Endothelial cell of umbilical vein (primary cell): ENCODE measurements around the gene ARHGAP10. TPM values are rescaled to one million over a fixed set of nuclear protein-coding genes. Genes with fewer than 3 reads are reported as not detected.

Source experiments
- BruUV-seq: library from RNA; stranded (reverse); fragments of 400-500 nt; replicated peaks from 2 replicates; lab custom pipeline; 2021; lab: Mats Ljungman, UMichigan
- CTCF ChIA-PET: fragments of 300-600, 350-600 bp; sonication (Branson Sonifier 250); formaldehyde crosslinking; loops from one replicate; lab custom pipeline; 2021; ENCODE audit warnings: antibody characterized with exemption, inconsistent platforms; lab: Charles Lee
- POLR2A ChIA-PET: fragments of 300-600, 350-600 bp; sonication (Branson Sonifier 250); formaldehyde crosslinking; loops from one replicate; lab custom pipeline; 2021; ENCODE audit warnings: antibody characterized with exemption, inconsistent platforms; lab: Charles Lee
- DNase-seq: peaks from one replicate; pipeline ENCODE4 v3.0.0-alpha.2; 2011; ENCODE audit warnings: low read depth, low spot score
- FAIRE-seq: peaks from 2 replicates; lab custom pipeline; 2011; peaks lifted over from hg19 to GRCh38; lab: Jason Lieb, UNC
- H2AFZ ChIP-seq: 2 replicates; pipeline ENCODE4 v1.6.0; 2012; ENCODE audit warnings: low read depth, low read length, control low read depth, inconsistent platforms
- H3K27ac ChIP-seq: 2 replicates; pipeline ENCODE4 v1.5.1; 2011; ENCODE audit warnings: low read depth, mild to moderate bottlenecking, control low read depth, low read length, moderate library complexity; ENCODE audit not compliant: insufficient read depth
- H3K27me3 ChIP-seq, 2 experiments: 2 replicates each; pipeline versions ENCODE4 v1.6.0 to v1.6.1; 2011; ENCODE audit warnings: low read length in 2 of 2, mixed read lengths in 1 of 2; ENCODE audit not compliant: control insufficient read depth in 2 of 2, insufficient read depth in 2 of 2
- H3K36me3 ChIP-seq, 2 experiments: 2 replicates in 1 of 2; 3 replicates in 1 of 2; pipeline ENCODE4 v1.5.1; 2011; ENCODE audit warnings: low read length in 2 of 2, mild to moderate bottlenecking in 1 of 2, moderate library complexity in 1 of 2; ENCODE audit not compliant: control insufficient read depth in 2 of 2, insufficient read depth in 2 of 2; ENCODE audit errors: extremely low read depth in 1 of 2
- H3K4me1 ChIP-seq: 3 replicates; pipeline ENCODE4 v1.5.1; 2011; ENCODE audit warnings: mild to moderate bottlenecking, low read length; ENCODE audit not compliant: control insufficient read depth, insufficient read depth; ENCODE audit errors: extremely low read depth
- H3K4me2 ChIP-seq: 2 replicates; pipeline ENCODE4 v1.6.1; 2011; ENCODE audit warnings: low read length, control low read depth, mixed read lengths; ENCODE audit not compliant: insufficient read depth
- H3K4me3 ChIP-seq, 3 experiments: fragments of 200-600 bp in 1 of 3; sonication (generic), shearing (Covaris generic) in 1 of 3; replicated peaks in 1 of 3; 2 replicates each; pipeline ENCODE4 v1.5.1; 2011 to 2016; ENCODE audit warnings: control low read depth in 3 of 3, low read length in 3 of 3, mild to moderate bottlenecking in 2 of 3, inconsistent platforms in 1 of 3, low read depth in 1 of 3, moderate library complexity in 1 of 3; ENCODE audit not compliant: insufficient read depth in 1 of 3
- H3K79me2 ChIP-seq: 2 replicates; pipeline ENCODE4 v1.6.0; 2012; ENCODE audit warnings: low read length, inconsistent platforms; ENCODE audit not compliant: control insufficient read depth, insufficient read depth
- H3K9ac ChIP-seq: replicated peaks from 2 replicates; pipeline ENCODE3; 2011; ENCODE audit warnings: low read length, control low read depth; ENCODE audit not compliant: insufficient read depth; ENCODE audit errors: extremely low read depth
- H3K9me1 ChIP-seq: replicated peaks from 3 replicates; pipeline ENCODE4 v1.6.0; 2011; ENCODE audit warnings: mild to moderate bottlenecking, low read length; ENCODE audit not compliant: control insufficient read depth, insufficient read depth; ENCODE audit errors: extremely low read depth
- H3K9me3 ChIP-seq: replicated peaks from 2 replicates; pipeline ENCODE4 v1.5.1; 2012; ENCODE audit warnings: low read length, inconsistent platforms; ENCODE audit not compliant: control insufficient read depth, insufficient read depth
- H4K20me1 ChIP-seq: replicated peaks from 2 replicates; pipeline ENCODE3; 2011; ENCODE audit warnings: mild to moderate bottlenecking, low read length; ENCODE audit not compliant: control insufficient read depth, insufficient read depth; ENCODE audit errors: extremely low read depth
- EZH2 ChIP-seq: IDR thresholded peaks from 2 replicates; pipeline ENCODE4 v1.6.1; 2012; ENCODE audit warnings: borderline replicate concordance, low read depth, mild to moderate bottlenecking, moderate library complexity, low read length, inconsistent platforms; ENCODE audit not compliant: severe bottlenecking
- FOS ChIP-seq: IDR thresholded peaks from 2 replicates; pipeline ENCODE4 v1.6.1; 2011; ENCODE audit warnings: mild to moderate bottlenecking, low read length, moderate library complexity, borderline replicate concordance; ENCODE audit not compliant: insufficient read depth
- GATA2 ChIP-seq: IDR thresholded peaks from 2 replicates; pipeline ENCODE4 v1.7.0; 2011; ENCODE audit warnings: low read depth, mild to moderate bottlenecking, moderate library complexity, mixed read lengths, low read length; ENCODE audit not compliant: insufficient read length, insufficient read depth
- JUN ChIP-seq: IDR thresholded peaks from 2 replicates; pipeline ENCODE4 v1.6.1; 2011; ENCODE audit warnings: borderline replicate concordance, low read depth; ENCODE audit not compliant: insufficient read length, insufficient read depth
- MAX ChIP-seq: IDR thresholded peaks from 2 replicates; pipeline ENCODE4 v1.6.1; 2011; ENCODE audit not compliant: insufficient read depth, insufficient read length
- MYC ChIP-seq: IDR thresholded peaks from one replicate; pipeline ENCODE4 v1.6.1; 2011; ENCODE audit warnings: mild to moderate bottlenecking, low read depth, low read length
- POLR2A ChIP-seq: IDR thresholded peaks from 2 replicates; pipeline ENCODE4 v1.6.1; 2012; ENCODE audit warnings: low read depth, mild to moderate bottlenecking, control low read depth, low read length
- POLR2AphosphoS5 ChIP-seq: IDR thresholded peaks from 2 replicates; pipeline ENCODE4 v1.6.1; 2012; ENCODE audit warnings: low read depth, mild to moderate bottlenecking, control low read depth, low read length, moderate library complexity; ENCODE audit not compliant: insufficient read depth
- dilution Hi-C: fragments of 300-500 bp; cut with MboI; formaldehyde crosslinking; loops from one replicate; pipeline ENCODE4 v1.15.0; 2019; ENCODE audit warnings: low sequenced_read_pairs; ENCODE audit not compliant: extremely low pct_ligation_motif_present
- intact Hi-C: fragments of 100-400 bp; cut with micrococcal nuclease; formaldehyde crosslinking; loops from one replicate; pipeline ENCODE4 v1.10.0; 2022
- polyA plus RNA-seq, 4 experiments: library from polyadenylated mRNA; depleted of rRNA in 3 of 4; stranded (reverse) in 3 of 4; unstranded in 1 of 4; fragments of >200 nt; gene quantifications; 2 replicates each; pipeline versions ENCODE4 v1.2.1 to v1.2.3, GENCODE V29; 2011 to 2012; ENCODE audit warnings: missing spikeins in 1 of 4
- total RNA-seq: library from RNA; stranded (reverse); gene quantifications from 2 replicates; pipeline ENCODE4 v1.2.3, GENCODE V29; 2021
- TF ChIP-seq, protein P1 (sequence below), 2 donors: IDR thresholded peaks; 1 replicate in 1 of 2; 2 replicates in 1 of 2; pipeline ENCODE4 v1.5.1; 2011; ENCODE audit warnings: low read length in 2 of 2, mild to moderate bottlenecking in 2 of 2, moderate library complexity in 2 of 2, control low read depth in 1 of 2, inconsistent platforms in 1 of 2, low read depth in 1 of 2; ENCODE audit not compliant: insufficient read depth in 1 of 2; ENCODE audit errors: extremely low read depth in 1 of 2

ARHGAP10 gene
- total and polyA plus RNA-seq, 2 donors (not counting 3 experiments of a cell fraction or from before 2014, with no cell fraction given) = 20.4 to 36.7 TPM

DNA sequence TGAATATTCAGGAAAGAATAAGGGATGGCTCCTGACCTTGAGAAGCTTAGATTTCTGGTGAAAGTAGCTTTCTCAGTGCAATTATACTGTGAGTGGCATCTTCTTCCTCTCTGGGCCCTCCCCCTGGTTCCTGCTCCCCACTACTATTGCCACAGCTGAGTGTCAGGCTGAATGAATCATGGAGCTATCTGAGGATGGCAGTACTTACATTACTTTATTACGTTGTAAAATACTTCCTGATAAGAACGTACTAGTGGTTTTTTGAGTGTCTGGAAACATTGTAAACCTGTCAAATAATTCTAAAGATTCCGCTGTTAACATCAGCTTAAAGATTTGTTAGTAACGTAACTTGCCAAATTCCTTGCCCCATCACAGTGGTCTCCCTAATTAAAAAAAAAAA lies 36.2 kb downstream of the ARHGAP10 start:
- H3K4me1 ChIP-seq = peaks cover 51% of the 10 kb centered on the region
- intact Hi-C loops = loop anchor here (1.0 kb wide), 3 partner anchors 12 to 84 kb away; partner anchors contain the start of gene PRMT9

More for the DNA sequence above, 36.2 kb downstream of the ARHGAP10 start:
- BruUV-seq = no TSS peak
- no peak overlapping the region for H3K4me3 ChIP-seq
- H3K79me2 ChIP-seq = peaks cover 29% of the 10 kb centered on the region
- H3K27me3 ChIP-seq = no peaks in the 10 kb centered on the region
- no peaks in the 10 kb centered on the region for H3K9me1 ChIP-seq
- ChIA-PET POLR2A (interaction anchor here (0.9 kb wide), 1 partner anchor 63 kb away, joined by 3 read pairs; no protein-coding TSS in a partner anchor), CTCF (interaction anchor here (0.7 to 2.7 kb wide), 11 partner anchors 8 to 249 kb away, joined by 3 to 34 read pairs (median 4); partner anchors contain the start of gene ARHGAP10)
- no peaks in the 10 kb centered on the region for H3K36me3 ChIP-seq
- H3K27ac ChIP-seq = peak overlapping the region; percentile 62
- no peaks in the 10 kb centered on the region for H3K9me3 ChIP-seq
- no peaks in the 10 kb centered on the region for H4K20me1 ChIP-seq
- peak; percentile 75 for FAIRE-seq
- peak; percentile 95 for DNase-seq
- peak overlapping the region; percentile 52 for H3K4me2 ChIP-seq
- peak overlapping the region; percentile 29 for H3K9ac ChIP-seq
- TF ChIP-seq JUN (peak; percentile 62), POLR2A (no peak), EZH2 (no peak), MYC (no peak), MAX (no peak), FOS (peak; percentile 71), GATA2 (peak; percentile 61), POLR2AphosphoS5 (peak; percentile 58)
- TF ChIP-seq, protein P1, sequence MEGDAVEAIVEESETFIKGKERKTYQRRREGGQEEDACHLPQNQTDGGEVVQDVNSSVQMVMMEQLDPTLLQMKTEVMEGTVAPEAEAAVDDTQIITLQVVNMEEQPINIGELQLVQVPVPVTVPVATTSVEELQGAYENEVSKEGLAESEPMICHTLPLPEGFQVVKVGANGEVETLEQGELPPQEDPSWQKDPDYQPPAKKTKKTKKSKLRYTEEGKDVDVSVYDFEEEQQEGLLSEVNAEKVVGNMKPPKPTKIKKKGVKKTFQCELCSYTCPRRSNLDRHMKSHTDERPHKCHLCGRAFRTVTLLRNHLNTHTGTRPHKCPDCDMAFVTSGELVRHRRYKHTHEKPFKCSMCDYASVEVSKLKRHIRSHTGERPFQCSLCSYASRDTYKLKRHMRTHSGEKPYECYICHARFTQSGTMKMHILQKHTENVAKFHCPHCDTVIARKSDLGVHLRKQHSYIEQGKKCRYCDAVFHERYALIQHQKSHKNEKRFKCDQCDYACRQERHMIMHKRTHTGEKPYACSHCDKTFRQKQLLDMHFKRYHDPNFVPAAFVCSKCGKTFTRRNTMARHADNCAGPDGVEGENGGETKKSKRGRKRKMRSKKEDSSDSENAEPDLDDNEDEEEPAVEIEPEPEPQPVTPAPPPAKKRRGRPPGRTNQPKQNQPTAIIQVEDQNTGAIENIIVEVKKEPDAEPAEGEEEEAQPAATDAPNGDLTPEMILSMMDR (IDR thresholded peaks at IDR 0.05; ENCODE audit: extremely low read depth in 1 of 2, insufficient read depth in 1 of 2, low read depth in 1 of 2, low read length in 2 of 2) = no peak
- H2AFZ ChIP-seq = no peak overlapping the region
- dilution Hi-C loops = no loop called here
